Activated CD8-positive, alpha-beta T cell treated with anti-CD3 and anti-CD28 coated beads, Interleukin-2, amount 10 ng/mL, durations not matched to agents 7 days and 5 days (primary cell): ENCODE data around the gene NFE2L1. TPM values are rescaled to one million over a fixed set of nuclear protein-coding genes. Genes with fewer than 3 reads are reported as not detected.
A peak's percentile ranks its signal among the peaks of the same experiment; 100 is the strongest.
"Not testable (repeated sequence)": the region's sequence is repeated elsewhere in the genome, so short reads cannot be mapped to it uniquely, and the experiment has no call there.

Experiments
- ATAC-seq: fragments of 150-1000 bp; cut with Tn5 transposase; one replicate; pipeline ENCODE4 v1.10.0; 2021; ENCODE audit warnings: moderate library complexity
- CTCF ChIA-PET: fragments of 350-600 bp; sonication (Branson Sonifier 250); formaldehyde crosslinking; loops from one replicate; lab custom pipeline; 2021; ENCODE audit warnings: antibody characterized with exemption; lab: Charles Lee
- POLR2A ChIA-PET: fragments of 350-600 bp; sonication (Branson Sonifier 250); formaldehyde crosslinking; loops from one replicate; lab custom pipeline; 2021; ENCODE audit warnings: antibody characterized with exemption; lab: Charles Lee
- DNase-seq: peaks from one replicate; pipeline ENCODE4 v3.0.0-alpha.2; 2020
- H3K27ac Mint-ChIP-seq: one replicate; pipeline ENCODE4 v1.8.0; 2021; ENCODE audit warnings: mild to moderate bottlenecking, mixed read lengths
- H3K27me3 Mint-ChIP-seq: one replicate; pipeline ENCODE4 v1.8.0; 2021; ENCODE audit warnings: low read depth, mixed read lengths
- H3K36me3 Mint-ChIP-seq: one replicate; pipeline ENCODE4 v1.8.0; 2021; ENCODE audit warnings: low read depth, mixed read lengths
- H3K4me1 Mint-ChIP-seq: one replicate; pipeline ENCODE4 v1.8.0; 2021; ENCODE audit warnings: low read depth, mixed read lengths
- H3K4me3 Mint-ChIP-seq: one replicate; pipeline ENCODE4 v1.8.0; 2021; ENCODE audit warnings: mild to moderate bottlenecking, mixed read lengths
- H3K9me3 Mint-ChIP-seq: one replicate; pipeline ENCODE4 v1.8.0; 2022; ENCODE audit warnings: mixed read lengths; ENCODE audit not compliant: insufficient read depth
- total RNA-seq, 2 experiments: library from RNA; stranded (reverse); gene quantifications; one replicate each; pipeline ENCODE4 v1.2.3, GENCODE V29; 2021

Gene NFE2L1
- total RNA-seq, 2 experiments from 2014 or later, result 44.1 to 50.7 TPM

DNA sequence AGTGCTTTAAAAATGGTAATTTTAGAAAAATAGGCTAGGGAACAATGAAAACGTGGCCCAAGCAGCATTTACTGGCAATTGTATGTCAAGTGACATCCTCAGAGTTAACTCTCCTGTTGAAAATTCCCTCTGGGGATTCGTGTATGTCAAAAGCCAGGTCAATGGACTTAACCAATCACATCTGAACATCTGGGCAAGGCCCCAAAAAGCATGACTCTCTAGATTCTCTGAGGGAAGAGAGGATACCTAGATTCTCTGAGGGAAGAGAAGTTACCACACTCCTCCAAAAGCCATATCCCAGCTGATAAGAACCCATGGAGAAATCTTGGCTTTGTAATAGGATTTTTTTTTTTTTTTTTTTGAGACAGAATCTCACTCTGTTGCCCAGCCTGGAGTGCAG, 23.5 kb downstream of the NFE2L1 start:
- ATAC-seq (no peak), DNase-seq (no peak)
- ChIA-PET POLR2A (no interaction called here), CTCF (interaction anchor here (2.6 to 6.0 kb wide), 3 partner anchors 22 to 45 kb away, joined by 10 to 113 read pairs (median 15); partner anchors contain the start of gene SNX11)
- H3K27ac Mint-ChIP-seq, result no peak overlapping the region
- no peaks in the 10 kb centered on the region for H3K27me3 Mint-ChIP-seq
- H3K4me1 Mint-ChIP-seq, result no peaks in the 10 kb centered on the region
- no peaks in the 10 kb centered on the region for H3K9me3 Mint-ChIP-seq
- no peak overlapping the region for H3K4me3 Mint-ChIP-seq
- H3K36me3 Mint-ChIP-seq, result peaks cover 53% of the 10 kb centered on the region

GRCh38 chr17:48072811-48073210, 24.7 kb downstream of the NFE2L1 start:
- H3K27me3 Mint-ChIP-seq, H3K4me1 Mint-ChIP-seq, H3K4me3 Mint-ChIP-seq, ATAC-seq, H3K9me3 Mint-ChIP-seq, H3K27ac Mint-ChIP-seq, DNase-seq: not testable (repeated sequence)
- ChIA-PET CTCF (interaction anchor here (0.9 to 6.0 kb wide), 6 partner anchors 23 to 46 kb away, joined by 3 to 113 read pairs (median 8); partner anchors contain the start of genes COPZ2 and SNX11), POLR2A (interaction anchor here (0.6 to 1.4 kb wide), 2 partner anchors 36 to 47 kb away, joined by 3 to 6 read pairs; no protein-coding TSS in a partner anchor)
- H3K36me3 Mint-ChIP-seq, result peaks cover 49% of the 10 kb centered on the region

GRCh38 chr17:48073566-48074094, 25.5 kb downstream of the NFE2L1 start:
- peaks cover 44% of the 10 kb centered on the region for H3K36me3 Mint-ChIP-seq
- not testable (repeated sequence) for H3K27me3 Mint-ChIP-seq, DNase-seq, H3K4me3 Mint-ChIP-seq, H3K9me3 Mint-ChIP-seq, H3K4me1 Mint-ChIP-seq, ATAC-seq, H3K27ac Mint-ChIP-seq
- POLR2A ChIA-PET, result interaction anchor here (0.6 to 1.4 kb wide), 2 partner anchors 42 to 48 kb away, joined by 3 to 6 read pairs; no protein-coding TSS in a partner anchor
- CTCF ChIA-PET, result interaction anchor here (0.8 to 6.0 kb wide), 19 partner anchors 13 to 563 kb away, joined by 3 to 113 read pairs (median 5); partner anchors contain the start of genes COPZ2, NFE2L1 and SNX11

- H3K27ac Mint-ChIP-seq, result no peak overlapping the region
- H3K9me3 Mint-ChIP-seq, result no peaks in the 10 kb centered on the region
- H3K27me3 Mint-ChIP-seq, result no peaks in the 10 kb centered on the region
- peaks cover 42% of the 10 kb centered on the region for H3K36me3 Mint-ChIP-seq
- DNase-seq (peak; percentile 82), ATAC-seq (peak; percentile 71)
- no peak overlapping the region for H3K4me3 Mint-ChIP-seq
- ChIA-PET CTCF (interaction anchor here (0.7 to 6.6 kb wide), 28 partner anchors 9 to 562 kb away, joined by 3 to 113 read pairs (median 4); partner anchors contain the start of genes NFE2L1 and SNX11), POLR2A (no interaction called here)
- no peaks in the 10 kb centered on the region for H3K4me1 Mint-ChIP-seq
Observed at GRCh38 chr17:48074322-48075081, 26.3 kb downstream of the NFE2L1 start.

GRCh38 chr17:48077152-48077551, 29.0 kb downstream of the NFE2L1 start:
- not testable (repeated sequence) for H3K9me3 Mint-ChIP-seq, ATAC-seq, H3K4me1 Mint-ChIP-seq, H3K27ac Mint-ChIP-seq, H3K27me3 Mint-ChIP-seq, DNase-seq, H3K4me3 Mint-ChIP-seq
- POLR2A ChIA-PET, result interaction anchor here (0.6 to 0.9 kb wide), 2 partner anchors 15 to 29 kb away, joined by 3 to 5 read pairs; partner anchors contain the start of gene NFE2L1
- peaks cover 25% of the 10 kb centered on the region for H3K36me3 Mint-ChIP-seq
- CTCF ChIA-PET, result interaction anchor here (0.8 to 7.0 kb wide), 5 partner anchors 9 to 52 kb away, joined by 3 to 113 read pairs (median 89); partner anchors contain the start of genes CBX1 and NFE2L1

DNA sequence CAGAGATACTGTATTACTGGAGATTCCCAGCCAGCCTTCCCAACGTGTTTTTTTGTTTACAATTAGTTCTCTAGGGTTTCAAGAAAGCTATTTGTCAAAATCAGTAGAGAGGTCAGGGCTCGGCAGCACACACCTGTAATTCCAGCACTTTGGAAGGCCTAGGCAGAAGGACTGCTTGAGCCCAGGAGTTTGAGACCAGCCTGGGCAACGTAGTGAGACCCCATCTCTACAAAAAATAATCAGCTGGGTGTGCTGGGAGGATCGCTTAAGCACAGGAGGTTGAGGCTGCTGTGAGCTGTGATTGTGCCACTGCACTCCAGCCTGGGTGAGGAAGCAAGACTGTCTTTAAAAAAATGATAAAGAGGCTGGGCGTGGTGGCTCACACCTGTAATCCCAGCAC, 33.7 kb downstream of the NFE2L1 start:
- no peak for DNase-seq
- no peak overlapping the region for H3K4me3 Mint-ChIP-seq
- H3K9me3 Mint-ChIP-seq, result no peaks in the 10 kb centered on the region
- peaks cover under 1% of the 10 kb centered on the region for H3K36me3 Mint-ChIP-seq
- no peak for ATAC-seq
- H3K27me3 Mint-ChIP-seq, result no peaks in the 10 kb centered on the region
- POLR2A ChIA-PET, result interaction anchor here (0.6 to 0.9 kb wide), 2 partner anchors 12 to 206 kb away, joined by 3 read pairs; no protein-coding TSS in a partner anchor
- H3K27ac Mint-ChIP-seq, result no peak overlapping the region
- CTCF ChIA-PET, result interaction anchor here (0.8 to 7.0 kb wide), 16 partner anchors 8 to 536 kb away, joined by 3 to 111 read pairs (median 13); partner anchors contain the start of genes CBX1, CDK5RAP3, HOXB5 and SNX11
- H3K4me1 Mint-ChIP-seq, result peaks cover 7% of the 10 kb centered on the region

DNA sequence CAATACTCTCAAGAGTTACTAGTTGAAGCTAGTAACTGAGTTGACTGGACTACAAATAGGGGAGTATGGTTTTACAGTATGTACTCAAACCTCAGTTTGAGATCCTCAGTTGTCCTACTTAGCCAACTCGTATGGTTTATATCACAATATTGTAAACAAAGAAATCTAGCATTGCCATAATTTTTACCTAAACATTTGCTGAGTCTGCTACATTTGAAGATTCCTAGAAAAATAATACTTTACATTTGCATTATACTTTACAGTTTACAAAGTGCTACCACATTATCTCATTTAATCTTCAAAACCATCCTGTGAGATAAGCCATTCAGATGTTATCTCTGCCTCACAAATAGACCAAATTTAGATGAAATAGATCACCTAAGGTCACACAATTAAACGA, 36.8 kb downstream of the NFE2L1 start:
- Mint-ChIP-seq H3K27me3 (no peaks in the 10 kb centered on the region), H3K36me3 (peaks cover 3% of the 10 kb centered on the region), H3K9me3 (no peaks in the 10 kb centered on the region), H3K27ac (no peak overlapping the region), H3K4me1 (peaks cover 7% of the 10 kb centered on the region), H3K4me3 (no peak overlapping the region)
- ATAC-seq, result no peak
- ChIA-PET CTCF (interaction anchor here (1.1 to 5.9 kb wide), 2 partner anchors 12 to 49 kb away, joined by 3 to 38 read pairs; no protein-coding TSS in a partner anchor), POLR2A (no interaction called here)
- no peak for DNase-seq

GRCh38 chr17:48093341-48094045, 45.3 kb downstream of the NFE2L1 start:
- no peak for ATAC-seq
- H3K9me3 Mint-ChIP-seq, result no peaks in the 10 kb centered on the region

GRCh38 chr17:48095611-48096010, 47.5 kb downstream of the NFE2L1 start:
- Mint-ChIP-seq H3K4me3 (no peak overlapping the region), H3K9me3 (no peaks in the 10 kb centered on the region), H3K36me3 (peaks cover 9% of the 10 kb centered on the region), H3K27me3 (no peaks in the 10 kb centered on the region), H3K4me1 (peaks cover 22% of the 10 kb centered on the region), H3K27ac (no peak overlapping the region)
- ChIA-PET CTCF (interaction anchor here (1.5 to 8.2 kb wide), 5 partner anchors 9 to 70 kb away, joined by 4 to 89 read pairs (median 30); partner anchors contain the start of gene SNX11), POLR2A (interaction anchor here (2.9 kb wide), 1 partner anchor 12 kb away, joined by 14 read pairs; the partner anchor contains the start of gene SNX11)
- no peak for ATAC-seq
- no peak for DNase-seq

More at GRCh38 chr17:48093341-48094045, 45.3 kb downstream of the NFE2L1 start:
- no peaks in the 10 kb centered on the region for H3K27me3 Mint-ChIP-seq
- H3K4me1 Mint-ChIP-seq, result peaks cover 11% of the 10 kb centered on the region
- CTCF ChIA-PET, result interaction anchor here (0.8 to 1.1 kb wide), 4 partner anchors 13 to 80 kb away, joined by 3 to 5 read pairs (median 4); no protein-coding TSS in a partner anchor
- peaks cover 7% of the 10 kb centered on the region for H3K36me3 Mint-ChIP-seq
- no peak overlapping the region for H3K4me3 Mint-ChIP-seq
- POLR2A ChIA-PET, result interaction anchor here (1.0 kb wide), 1 partner anchor 12 kb away, joined by 3 read pairs; no protein-coding TSS in a partner anchor
- DNase-seq, result no peak
- H3K27ac Mint-ChIP-seq, result no peak overlapping the region

- Mint-ChIP-seq H3K4me3 (peak overlapping the region; percentile 99), H3K9me3 (peaks cover 13% of the 10 kb centered on the region), H3K27ac (no peak overlapping the region), H3K4me1 (peaks cover 56% of the 10 kb centered on the region), H3K27me3 (no peaks in the 10 kb centered on the region), H3K36me3 (peaks cover 20% of the 10 kb centered on the region)
- ChIA-PET CTCF (interaction anchor here (1.2 to 8.2 kb wide), 4 partner anchors 12 to 32 kb away, joined by 3 to 89 read pairs (median 6); no protein-coding TSS in a partner anchor), POLR2A (interaction anchor here (1.5 kb wide), 1 partner anchor 52 kb away, joined by 3 read pairs; the partner anchor contains the start of gene NFE2L1)
- DNase-seq, result no peak
- ATAC-seq, result no peak
Observed at GRCh38 chr17:48100160-48100559, 52.0 kb downstream of the NFE2L1 start.
